Nucleus accumbens (tissue), 56 donors: Measurements from ENCODE around the gene TMEM42.
A peak's percentile ranks its signal among the peaks of the same experiment; 100 is the strongest.

Experiments
- DNase-seq, 56 donors: peaks; one replicate each; lab custom pipeline; 2025; lab: John Stamatoyannopoulos, UW

Gene TMEM42

GRCh38 chr3:44906997-44907396 is 45.3 kb downstream of the TMEM42 start:
- no peak for DNase-seq

GRCh38 chr3:44907612-44908011 is 45.9 kb downstream of the TMEM42 start:
- no peak for DNase-seq

- no peak for DNase-seq
Observed at GRCh38 chr3:44909063-44909462, 47.4 kb downstream of the TMEM42 start.

- no peak for DNase-seq
Observed at GRCh38 chr3:44910693-44911092, 49.0 kb downstream of the TMEM42 start.

GRCh38 chr3:44913868-44914468 is 52.3 kb downstream of the TMEM42 start:
- peak in 43 of 56 donors; percentile 2 to 73 (median 24) for DNase-seq

- peak in 2 of 56 donors; percentile 3 to 7 for DNase-seq
Observed at GRCh38 chr3:44914936-44915335, 53.2 kb downstream of the TMEM42 start.
